HL-60 (cell line): ENCODE data around the gene KCNJ14.

Experiments used
- POLR2AphosphoS5 ChIP-seq: IDR thresholded peaks from 2 replicates; pipeline ENCODE4 v1.6.1; 2012; ENCODE audit warnings: low read depth
- SPI1 ChIP-seq: IDR thresholded peaks from 2 replicates; pipeline ENCODE4 v1.6.1; 2012; ENCODE audit warnings: low read depth, mild to moderate bottlenecking, borderline replicate concordance
- TF ChIP-seq, protein P1 (sequence below): IDR thresholded peaks from one replicate; pipeline ENCODE4 v1.5.1; 2011; ENCODE audit warnings: low read length, control low read depth, inconsistent platforms; ENCODE audit not compliant: insufficient read depth
- TF ChIP-seq, protein P2 (sequence below): IDR thresholded peaks from 2 replicates; pipeline ENCODE4 v1.6.1; 2012; ENCODE audit warnings: low read depth; ENCODE audit not compliant: insufficient replicate concordance

DNA sequence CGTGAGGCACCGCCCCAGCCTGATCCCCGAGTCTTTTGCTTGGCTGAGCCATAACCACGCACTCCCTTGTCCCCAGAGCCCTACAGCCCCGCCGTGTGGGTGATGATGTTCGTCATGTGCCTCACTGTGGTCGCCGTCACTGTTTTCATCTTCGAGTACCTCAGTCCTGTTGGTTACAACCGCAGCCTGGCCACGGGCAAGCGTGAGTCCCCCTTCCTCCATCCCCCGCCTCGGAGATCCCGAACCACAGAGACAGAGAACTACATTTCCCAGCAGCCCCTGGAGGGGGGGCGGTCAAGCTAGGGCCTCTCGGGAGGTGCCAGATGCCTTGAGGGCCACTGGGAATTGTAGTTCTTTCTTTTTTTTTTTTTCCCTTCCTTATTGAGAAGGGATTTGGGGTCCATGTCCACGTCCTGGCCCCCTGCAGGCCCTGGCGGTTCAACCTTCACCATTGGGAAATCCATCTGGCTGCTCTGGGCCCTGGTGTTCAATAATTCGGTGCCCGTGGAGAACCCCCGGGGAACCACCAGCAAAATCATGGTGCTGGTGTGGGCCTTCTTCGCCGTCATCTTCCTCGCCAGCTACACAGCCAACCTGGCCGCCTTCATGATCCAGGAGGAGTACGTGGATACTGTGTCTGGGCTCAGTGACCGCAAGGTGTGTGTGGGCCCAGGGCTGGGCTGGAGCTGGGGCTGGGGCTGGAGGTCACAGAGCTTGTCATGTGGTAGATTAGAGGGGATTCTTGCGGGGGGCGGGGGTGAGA is 36.0 kb upstream of the KCNJ14 start:
- TF ChIP-seq, protein P1, sequence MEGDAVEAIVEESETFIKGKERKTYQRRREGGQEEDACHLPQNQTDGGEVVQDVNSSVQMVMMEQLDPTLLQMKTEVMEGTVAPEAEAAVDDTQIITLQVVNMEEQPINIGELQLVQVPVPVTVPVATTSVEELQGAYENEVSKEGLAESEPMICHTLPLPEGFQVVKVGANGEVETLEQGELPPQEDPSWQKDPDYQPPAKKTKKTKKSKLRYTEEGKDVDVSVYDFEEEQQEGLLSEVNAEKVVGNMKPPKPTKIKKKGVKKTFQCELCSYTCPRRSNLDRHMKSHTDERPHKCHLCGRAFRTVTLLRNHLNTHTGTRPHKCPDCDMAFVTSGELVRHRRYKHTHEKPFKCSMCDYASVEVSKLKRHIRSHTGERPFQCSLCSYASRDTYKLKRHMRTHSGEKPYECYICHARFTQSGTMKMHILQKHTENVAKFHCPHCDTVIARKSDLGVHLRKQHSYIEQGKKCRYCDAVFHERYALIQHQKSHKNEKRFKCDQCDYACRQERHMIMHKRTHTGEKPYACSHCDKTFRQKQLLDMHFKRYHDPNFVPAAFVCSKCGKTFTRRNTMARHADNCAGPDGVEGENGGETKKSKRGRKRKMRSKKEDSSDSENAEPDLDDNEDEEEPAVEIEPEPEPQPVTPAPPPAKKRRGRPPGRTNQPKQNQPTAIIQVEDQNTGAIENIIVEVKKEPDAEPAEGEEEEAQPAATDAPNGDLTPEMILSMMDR, result no peak
- TF ChIP-seq POLR2AphosphoS5, result no peak
- TF ChIP-seq, protein P2, sequence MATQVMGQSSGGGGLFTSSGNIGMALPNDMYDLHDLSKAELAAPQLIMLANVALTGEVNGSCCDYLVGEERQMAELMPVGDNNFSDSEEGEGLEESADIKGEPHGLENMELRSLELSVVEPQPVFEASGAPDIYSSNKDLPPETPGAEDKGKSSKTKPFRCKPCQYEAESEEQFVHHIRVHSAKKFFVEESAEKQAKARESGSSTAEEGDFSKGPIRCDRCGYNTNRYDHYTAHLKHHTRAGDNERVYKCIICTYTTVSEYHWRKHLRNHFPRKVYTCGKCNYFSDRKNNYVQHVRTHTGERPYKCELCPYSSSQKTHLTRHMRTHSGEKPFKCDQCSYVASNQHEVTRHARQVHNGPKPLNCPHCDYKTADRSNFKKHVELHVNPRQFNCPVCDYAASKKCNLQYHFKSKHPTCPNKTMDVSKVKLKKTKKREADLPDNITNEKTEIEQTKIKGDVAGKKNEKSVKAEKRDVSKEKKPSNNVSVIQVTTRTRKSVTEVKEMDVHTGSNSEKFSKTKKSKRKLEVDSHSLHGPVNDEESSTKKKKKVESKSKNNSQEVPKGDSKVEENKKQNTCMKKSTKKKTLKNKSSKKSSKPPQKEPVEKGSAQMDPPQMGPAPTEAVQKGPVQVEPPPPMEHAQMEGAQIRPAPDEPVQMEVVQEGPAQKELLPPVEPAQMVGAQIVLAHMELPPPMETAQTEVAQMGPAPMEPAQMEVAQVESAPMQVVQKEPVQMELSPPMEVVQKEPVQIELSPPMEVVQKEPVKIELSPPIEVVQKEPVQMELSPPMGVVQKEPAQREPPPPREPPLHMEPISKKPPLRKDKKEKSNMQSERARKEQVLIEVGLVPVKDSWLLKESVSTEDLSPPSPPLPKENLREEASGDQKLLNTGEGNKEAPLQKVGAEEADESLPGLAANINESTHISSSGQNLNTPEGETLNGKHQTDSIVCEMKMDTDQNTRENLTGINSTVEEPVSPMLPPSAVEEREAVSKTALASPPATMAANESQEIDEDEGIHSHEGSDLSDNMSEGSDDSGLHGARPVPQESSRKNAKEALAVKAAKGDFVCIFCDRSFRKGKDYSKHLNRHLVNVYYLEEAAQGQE, result no peak
- TF ChIP-seq SPI1, result no peak
